ENCODE measurements around the gene DCPS. TPM values are rescaled to one million over a fixed set of nuclear protein-coding genes. Genes with fewer than 3 reads are reported as not detected.

The DCPS gene
- total and polyA plus RNA-seq, 7 experiments from 2014 or later = 11.0 to 39.2 (median 17.9) TPM

DNA sequence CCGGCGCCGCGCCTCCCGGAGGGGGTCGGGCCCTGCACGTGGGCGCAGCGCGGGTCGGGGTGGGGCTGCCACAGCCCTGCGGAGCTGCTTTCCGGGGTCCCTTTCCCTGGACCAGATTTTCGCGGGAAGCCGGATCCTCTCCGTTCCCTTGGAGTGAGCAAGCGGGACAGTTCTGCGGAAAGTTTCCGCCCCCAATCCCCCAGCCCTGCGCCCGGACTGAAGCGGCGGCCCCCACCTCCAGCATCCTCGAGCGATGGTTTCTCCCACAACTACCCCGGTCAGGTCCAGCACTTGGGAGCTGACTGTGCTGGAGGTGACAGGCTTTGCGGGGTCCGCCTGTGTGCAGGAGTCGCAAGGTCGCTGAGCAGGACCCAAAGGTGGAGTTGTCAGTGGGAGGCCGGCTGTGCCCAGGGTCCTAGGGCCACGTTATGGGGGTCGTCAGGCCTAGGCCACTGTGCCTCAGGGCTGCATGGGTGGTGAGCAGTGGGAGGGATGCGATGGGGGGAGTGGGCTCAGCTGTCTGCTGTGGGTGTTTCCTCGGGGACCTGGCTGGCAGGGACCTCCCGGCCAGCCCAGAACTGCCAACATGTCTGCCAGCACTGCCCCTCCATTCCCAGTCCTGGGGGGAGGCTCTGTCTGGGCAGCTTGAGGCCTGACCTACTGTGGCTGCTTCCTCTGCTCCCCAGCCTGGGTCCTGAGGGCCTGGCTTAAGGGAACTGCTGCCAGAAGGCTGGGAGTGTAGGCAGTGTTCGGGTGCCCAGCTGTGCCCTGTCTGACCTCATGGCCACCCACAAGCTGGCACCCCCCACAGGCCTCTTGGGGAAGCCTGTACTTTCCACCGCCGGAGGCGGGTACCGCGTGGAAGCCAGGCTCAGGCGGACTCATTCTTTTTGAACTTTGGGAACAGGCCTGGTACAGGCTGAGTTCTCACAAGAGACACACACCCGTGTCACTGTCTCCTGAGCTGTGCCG lies 52.4 kb downstream of the DCPS start:
- ChIA-PET CTCF (interaction anchor here (1.0 kb wide), 2 partner anchors 19 to 124 kb away, joined by 3 to 4 read pairs; no protein-coding TSS in a partner anchor), POLR2A (interaction anchor here (1.2 kb wide), 1 partner anchor 87 kb away, joined by 3 read pairs; the partner anchor contains the start of genes FOXRED1 and SRPRA)
- Mint-ChIP-seq H3K27me3 (no peaks in the 10 kb centered on the region), H3K9me3 (peaks cover 0 to 2% (median 0%) of the 10 kb centered on the region in 11 donors), H3K27ac (peak overlapping the region in 1 of 9 donors; percentile 76), H3K4me3 (peak overlapping the region; percentile 45 to 90 (median 74)), H3K36me3 (peaks cover 0 to 12% (median 0%) of the 10 kb centered on the region in 5 donors), H3K4me1 (peaks cover 21 to 38% (median 29%) of the 10 kb centered on the region in 7 donors)
- H3K4me3 ChIP-seq (ENCODE audit: low read length) = peak overlapping the region; percentile 52
- H3K27me3 ChIP-seq (ENCODE audit: control insufficient read depth in 2 of 2, insufficient read depth in 2 of 2, low read length in 2 of 2) = no peaks in the 10 kb centered on the region
- intact Hi-C loops (cut with micrococcal nuclease) = loop anchor here (1.0 to 10.0 kb wide), 6 partner anchors 51 to 471 kb away; partner anchors contain the start of genes DCPS (in 2 of the 2), FAM118B (in 2 of the 2), HYLS1 (in 2 of the 2) and RPUSD4 (in 2 of the 2)
- ATAC-seq = peak; percentile 50
- peaks cover 8 to 14% of the 10 kb centered on the region in 2 donors for H3K4me1 ChIP-seq (ENCODE audit: control insufficient read depth in 2 of 2, insufficient read depth in 2 of 2, low read length in 2 of 2)
- DNase-seq = peak in 4 of 9 donors; percentile 5 to 42 (median 10)
- H3K27ac ChIP-seq (ENCODE audit: low read depth, low read length) = no peak overlapping the region
- H3K9me3 ChIP-seq (ENCODE audit: control insufficient read depth in 2 of 3, low read length in 3 of 3) = no peaks in the 10 kb centered on the region
- H3K36me3 ChIP-seq (ENCODE audit: control insufficient read depth in 2 of 3, insufficient read depth in 3 of 3, low read length in 3 of 3) = no peaks in the 10 kb centered on the region

GRCh38 chr11:126357055-126357962 lies 53.4 kb downstream of the DCPS start:
- POLR2A ChIA-PET = no interaction called here
- peak overlapping the region in 2 of 9 donors; percentile 8 to 33 for H3K27ac Mint-ChIP-seq
- no peak overlapping the region for H3K27ac ChIP-seq (ENCODE audit: low read depth, low read length)

DNA sequence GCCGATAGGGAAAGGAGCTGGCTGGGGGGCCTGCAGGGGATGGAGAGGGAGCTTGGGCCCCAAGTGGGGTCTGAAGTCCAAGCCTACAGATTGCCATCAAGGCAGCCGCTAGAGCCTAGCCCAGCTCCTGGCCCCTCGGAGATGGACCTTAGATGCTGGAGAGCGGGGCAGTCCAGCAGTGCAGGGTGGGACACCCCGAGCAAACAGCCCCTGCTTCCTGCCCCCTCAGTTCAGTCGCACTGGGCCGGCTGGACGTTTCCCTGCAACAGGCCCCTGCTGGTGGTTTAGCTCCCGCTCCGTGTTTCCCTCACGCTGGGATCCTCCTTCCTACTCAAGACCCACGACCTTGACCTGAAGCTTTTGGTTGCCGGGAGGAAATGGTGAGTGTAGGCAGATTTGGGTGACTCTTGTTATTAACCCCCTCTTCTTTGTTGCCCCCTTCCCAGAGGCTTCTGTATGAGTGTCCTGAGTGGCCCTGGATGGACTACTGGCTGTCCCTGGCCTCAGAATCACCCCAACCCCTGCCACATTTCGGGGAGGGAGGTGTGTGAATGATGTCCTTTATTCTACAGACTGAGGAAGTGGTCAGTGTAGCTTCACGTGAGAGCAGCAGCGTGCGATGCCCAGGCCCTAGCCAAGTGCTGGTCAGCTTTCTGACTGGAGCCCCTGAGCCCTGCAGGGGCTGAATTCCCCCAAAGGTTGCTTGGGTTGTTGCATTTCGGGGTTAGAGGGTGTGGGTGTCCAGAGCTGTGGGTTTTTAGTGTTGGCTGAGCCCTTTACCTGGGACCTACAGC lies 54.3 kb downstream of the DCPS start:
- Mint-ChIP-seq H3K36me3 (peaks cover 0 to 7% (median 0%) of the 10 kb centered on the region in 5 donors), H3K4me1 (peaks cover 14 to 27% (median 21%) of the 10 kb centered on the region in 7 donors), H3K27ac (no peak overlapping the region), H3K9me3 (no peaks in the 10 kb centered on the region), H3K4me3 (peak overlapping the region in 7 of 10 donors; percentile 20 to 90 (median 56)), H3K27me3 (no peaks in the 10 kb centered on the region)
- H3K4me3 ChIP-seq (ENCODE audit: low read length) = no peak overlapping the region
- no peaks in the 10 kb centered on the region for H3K9me3 ChIP-seq (ENCODE audit: control insufficient read depth in 2 of 3, low read length in 3 of 3)
- ATAC-seq (no peak), DNase-seq (no peak)
- ChIA-PET POLR2A (no interaction called here), CTCF (interaction anchor here (0.6 kb wide), 1 partner anchor 48 kb away, joined by 4 read pairs; no protein-coding TSS in a partner anchor)
- H3K27ac ChIP-seq (ENCODE audit: low read depth, low read length) = no peak overlapping the region
- intact Hi-C loops (cut with micrococcal nuclease) = loop anchor here (5.0 to 10.0 kb wide), 2 partner anchors 471 to 473 kb away; partner anchors contain the start of gene HYLS1 (in 2 of the 2)
- H3K36me3 ChIP-seq (ENCODE audit: control insufficient read depth in 2 of 3, insufficient read depth in 3 of 3, low read length in 3 of 3) = no peaks in the 10 kb centered on the region
- H3K27me3 ChIP-seq (ENCODE audit: control insufficient read depth in 2 of 2, insufficient read depth in 2 of 2, low read length in 2 of 2) = no peaks in the 10 kb centered on the region
- peaks cover 8 to 14% of the 10 kb centered on the region in 2 donors for H3K4me1 ChIP-seq (ENCODE audit: control insufficient read depth in 2 of 2, insufficient read depth in 2 of 2, low read length in 2 of 2)

More at GRCh38 chr11:126357055-126357962, 53.4 kb downstream of the DCPS start:
- H3K4me1 Mint-ChIP-seq = peaks cover 21 to 35% (median 29%) of the 10 kb centered on the region in 7 donors
- H3K27me3 Mint-ChIP-seq = no peaks in the 10 kb centered on the region
- no peak for DNase-seq
- H3K36me3 Mint-ChIP-seq = peaks cover 0 to 12% (median 0%) of the 10 kb centered on the region in 5 donors
- no peak overlapping the region for H3K4me3 ChIP-seq (ENCODE audit: low read length)
- no peaks in the 10 kb centered on the region for H3K27me3 ChIP-seq (ENCODE audit: control insufficient read depth in 2 of 2, insufficient read depth in 2 of 2, low read length in 2 of 2)
- ATAC-seq = no peak
- no peaks in the 10 kb centered on the region for H3K36me3 ChIP-seq (ENCODE audit: control insufficient read depth in 2 of 3, insufficient read depth in 3 of 3, low read length in 3 of 3)
- CTCF ChIA-PET = interaction anchor here (0.6 kb wide), 1 partner anchor 47 kb away, joined by 4 read pairs; no protein-coding TSS in a partner anchor
- no peaks in the 10 kb centered on the region for H3K9me3 ChIP-seq (ENCODE audit: control insufficient read depth in 2 of 3, low read length in 3 of 3)
- intact Hi-C loops (cut with micrococcal nuclease) = loop anchor here (5.0 to 10.0 kb wide), 2 partner anchors 470 to 473 kb away; partner anchors contain the start of gene HYLS1 (in 2 of the 2)
- H3K4me3 Mint-ChIP-seq = peak overlapping the region; percentile 45 to 90 (median 72)
- H3K4me1 ChIP-seq (ENCODE audit: control insufficient read depth in 2 of 2, insufficient read depth in 2 of 2, low read length in 2 of 2) = peaks cover 8 to 14% of the 10 kb centered on the region in 2 donors
- H3K9me3 Mint-ChIP-seq = peaks cover 0 to 2% (median 0%) of the 10 kb centered on the region in 11 donors

DNA sequence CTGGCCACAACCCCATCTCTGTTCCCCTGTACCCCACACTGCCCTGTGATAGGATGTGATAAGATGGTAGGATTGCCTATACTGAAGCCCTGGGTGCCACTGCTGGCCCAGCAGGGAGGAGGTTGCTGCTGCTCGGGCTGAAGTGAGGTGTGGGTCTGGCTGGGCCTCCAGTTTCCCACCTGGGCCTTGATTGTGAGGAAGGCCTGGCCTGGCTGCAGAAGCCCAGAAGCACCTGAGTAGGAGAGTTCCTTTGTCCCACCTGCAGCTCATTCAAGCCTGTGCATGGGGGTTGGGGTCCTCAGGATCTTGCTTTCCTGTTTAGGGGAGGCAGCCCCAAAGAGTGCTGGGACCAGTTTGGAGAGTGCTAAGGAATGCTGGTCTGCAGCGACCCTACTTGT lies 54.9 kb downstream of the DCPS start:
- H3K27ac ChIP-seq (ENCODE audit: low read depth, low read length) = no peak overlapping the region
- ChIA-PET POLR2A (no interaction called here), CTCF (no interaction called here)
- no peak for DNase-seq
- H3K4me3 ChIP-seq (ENCODE audit: low read length) = no peak overlapping the region
- Mint-ChIP-seq H3K27ac (no peak overlapping the region), H3K36me3 (peaks cover 0 to 4% (median 0%) of the 10 kb centered on the region in 5 donors), H3K9me3 (no peaks in the 10 kb centered on the region), H3K27me3 (no peaks in the 10 kb centered on the region), H3K4me3 (no peak overlapping the region), H3K4me1 (peaks cover 8 to 21% (median 15%) of the 10 kb centered on the region in 7 donors)
- ATAC-seq = no peak
- intact Hi-C loops (cut with micrococcal nuclease) = loop anchor here (5.0 to 10.0 kb wide), 2 partner anchors 471 to 474 kb away; partner anchors contain the start of gene HYLS1 (in 2 of the 2)
- no peaks in the 10 kb centered on the region for H3K27me3 ChIP-seq (ENCODE audit: control insufficient read depth in 2 of 2, insufficient read depth in 2 of 2, low read length in 2 of 2)
- no peaks in the 10 kb centered on the region for H3K36me3 ChIP-seq (ENCODE audit: control insufficient read depth in 2 of 3, insufficient read depth in 3 of 3, low read length in 3 of 3)
- H3K9me3 ChIP-seq (ENCODE audit: control insufficient read depth in 2 of 3, low read length in 3 of 3) = no peaks in the 10 kb centered on the region
- H3K4me1 ChIP-seq (ENCODE audit: control insufficient read depth in 2 of 2, insufficient read depth in 2 of 2, low read length in 2 of 2) = peaks cover 8 to 14% of the 10 kb centered on the region in 2 donors

DNA sequence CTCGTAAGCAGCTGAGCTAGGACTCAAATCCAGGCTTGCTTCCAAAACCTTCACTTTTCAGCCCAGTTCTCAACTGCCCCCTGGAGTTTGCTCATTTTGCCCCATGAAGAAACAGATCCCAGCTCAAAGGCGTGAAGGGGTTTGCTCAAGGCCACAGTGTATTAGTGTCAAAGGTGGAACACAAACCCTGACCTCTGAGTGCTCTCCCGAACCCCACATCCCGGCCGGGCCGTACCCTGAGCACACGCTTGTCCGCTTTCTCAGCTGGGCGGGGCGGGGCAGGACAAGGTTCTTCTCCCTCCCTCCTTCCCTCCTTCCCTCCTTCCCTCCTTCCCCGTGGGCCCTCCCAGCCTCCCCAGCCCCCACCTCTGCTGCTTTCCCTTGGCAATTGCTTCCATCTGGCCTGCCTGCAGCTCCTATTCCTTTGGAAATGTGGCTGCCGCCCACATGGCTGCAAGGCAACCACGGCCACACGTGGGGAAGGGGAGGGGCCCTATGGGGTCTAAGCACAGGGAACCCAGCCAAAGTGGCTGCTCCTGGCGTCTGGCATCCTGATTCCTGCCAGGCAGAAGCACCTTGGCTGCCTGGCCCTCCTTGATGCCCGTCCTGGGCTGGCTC lies 55.7 kb downstream of the DCPS start:
- Histone ChIP-seq H3K27ac (ENCODE audit: low read depth, low read length) (no peak overlapping the region), H3K9me3 (ENCODE audit: control insufficient read depth in 2 of 3, low read length in 3 of 3) (no peaks in the 10 kb centered on the region), H3K36me3 (ENCODE audit: control insufficient read depth in 2 of 3, insufficient read depth in 3 of 3, low read length in 3 of 3) (no peaks in the 10 kb centered on the region), H3K27me3 (ENCODE audit: control insufficient read depth in 2 of 2, insufficient read depth in 2 of 2, low read length in 2 of 2) (no peaks in the 10 kb centered on the region), H3K4me1 (ENCODE audit: control insufficient read depth in 2 of 2, insufficient read depth in 2 of 2, low read length in 2 of 2) (peaks cover 6 to 12% of the 10 kb centered on the region in 2 donors), H3K4me3 (ENCODE audit: low read length) (no peak overlapping the region)
- DNase-seq (no peak), ATAC-seq (no peak)
- no peaks in the 10 kb centered on the region for H3K9me3 Mint-ChIP-seq
- POLR2A ChIA-PET = interaction anchor here (0.7 kb wide), 1 partner anchor 12 kb away, joined by 3 read pairs; no protein-coding TSS in a partner anchor
- H3K27me3 Mint-ChIP-seq = no peaks in the 10 kb centered on the region
- CTCF ChIA-PET = no interaction called here
- H3K27ac Mint-ChIP-seq = no peak overlapping the region
- H3K36me3 Mint-ChIP-seq = peaks cover 0 to 2% (median 0%) of the 10 kb centered on the region in 5 donors
- H3K4me3 Mint-ChIP-seq = no peak overlapping the region
- H3K4me1 Mint-ChIP-seq = peaks cover 6 to 15% (median 11%) of the 10 kb centered on the region in 7 donors
- intact Hi-C loops (cut with micrococcal nuclease) = loop anchor here (5.0 to 10.0 kb wide), 2 partner anchors 472 to 475 kb away; partner anchors contain the start of gene HYLS1 (in 2 of the 2)

Data from naive thymus-derived CD4-positive, alpha-beta T cell (primary cell).